ENCODE data around the gene LRRN2. TPM values are rescaled to one million over a fixed set of nuclear protein-coding genes. Genes with fewer than 3 reads are reported as not detected.

Gene LRRN2
- polyA plus RNA-seq, 1 donor from 2014 or later: 3.3 TPM

GRCh38 chr1:204651843-204652421 lies 33.6 kb downstream of the LRRN2 start:
- TF ChIP-seq CTCF (IDR thresholded peaks at IDR 0.05; ENCODE audit: poor library complexity, severe bottlenecking) (no peak), POLR2AphosphoS5 (IDR thresholded peaks at IDR 0.05) (peak; percentile 12)
- H3F3A ChIP-seq (ENCODE audit: insufficient read depth, low read length, poor library complexity, severe bottlenecking): no peaks in the 10 kb centered on the region
- no peak overlapping the region for H3K27ac ChIP-seq (ENCODE audit: low read length)
- H4K20me1 ChIP-seq (ENCODE audit: insufficient read depth): no peaks in the 10 kb centered on the region
- H3K36me3 ChIP-seq (ENCODE audit: insufficient read depth, low read length): no peaks in the 10 kb centered on the region
- no peaks in the 10 kb centered on the region for H3K9me3 ChIP-seq (ENCODE audit: low read length)
- H2AFZ ChIP-seq (ENCODE audit: low read depth, low read length): no peak overlapping the region
- H3K4me3 ChIP-seq (ENCODE audit: low read length): no peak overlapping the region
- no peaks in the 10 kb centered on the region for H3K79me2 ChIP-seq (replicated peaks; ENCODE audit: insufficient read depth, low read length)
- H3K27me3 ChIP-seq (ENCODE audit: insufficient read depth, low read depth, low read length): no peaks in the 10 kb centered on the region
- peak overlapping the region; percentile 32 for H3K9ac ChIP-seq (ENCODE audit: low read length)
- H3K4me2 ChIP-seq (ENCODE audit: low read length): no peak overlapping the region
- no peaks in the 10 kb centered on the region for H3K9me2 ChIP-seq (ENCODE audit: insufficient read depth, low read length)

- H3K4me3 ChIP-seq (ENCODE audit: low read length): no peak overlapping the region
- H3K27ac ChIP-seq (ENCODE audit: low read length): no peak overlapping the region
- TF ChIP-seq EZH2 (IDR thresholded peaks at IDR 0.05; ENCODE audit: borderline replicate concordance, insufficient read depth, low read length, poor library complexity, severe bottlenecking) (no peak), MXI1 (conservative IDR thresholded peaks at IDR 0.05; ENCODE audit: poor library complexity, severe bottlenecking) (no peak), POLR2AphosphoS5 (IDR thresholded peaks at IDR 0.05) (no peak), RAD21 (conservative IDR thresholded peaks at IDR 0.05) (no peak), CTCF (IDR thresholded peaks at IDR 0.05; ENCODE audit: poor library complexity, severe bottlenecking) (no peak), TAF1 (IDR thresholded peaks at IDR 0.05; ENCODE audit: low read depth) (no peak), SMC3 (conservative IDR thresholded peaks at IDR 0.05; ENCODE audit: poor library complexity) (no peak), REST (IDR thresholded peaks at IDR 0.05; ENCODE audit: borderline replicate concordance) (no peak), EP300 (conservative IDR thresholded peaks at IDR 0.05; ENCODE audit: poor library complexity, severe bottlenecking) (no peak)
- no peak overlapping the region for H3K4me2 ChIP-seq (ENCODE audit: low read length)
- no peaks in the 10 kb centered on the region for H3K79me2 ChIP-seq (replicated peaks; ENCODE audit: insufficient read depth, low read length)
- H2AFZ ChIP-seq (ENCODE audit: low read depth, low read length): no peak overlapping the region
- no peak overlapping the region for H3K9ac ChIP-seq (ENCODE audit: low read length)
- H3F3A ChIP-seq (ENCODE audit: insufficient read depth, low read length, poor library complexity, severe bottlenecking): no peaks in the 10 kb centered on the region
- H3K9me3 ChIP-seq (ENCODE audit: low read length): no peaks in the 10 kb centered on the region
- no peaks in the 10 kb centered on the region for H3K36me3 ChIP-seq (ENCODE audit: insufficient read depth, low read length)
- H3K9me2 ChIP-seq (ENCODE audit: insufficient read depth, low read length): no peaks in the 10 kb centered on the region
- no peaks in the 10 kb centered on the region for H3K27me3 ChIP-seq (ENCODE audit: insufficient read depth, low read depth, low read length)
- H4K20me1 ChIP-seq (ENCODE audit: insufficient read depth): no peaks in the 10 kb centered on the region
Observed at GRCh38 chr1:204650911-204651570, 34.5 kb downstream of the LRRN2 start.
